GM19023 (cell line): ENCODE data around the gene SMARCB1.
A peak's percentile ranks its signal among the peaks of the same experiment; 100 is the strongest.

Experiments used
- ATAC-seq: cut with Tn5 transposase; IDR thresholded peaks from one replicate; pipeline ENCODE4 v1.9.1; 2021; ENCODE audit warnings: mild to moderate bottlenecking, moderate library complexity; ENCODE audit not compliant: unreplicated experiment

Gene SMARCB1

DNA sequence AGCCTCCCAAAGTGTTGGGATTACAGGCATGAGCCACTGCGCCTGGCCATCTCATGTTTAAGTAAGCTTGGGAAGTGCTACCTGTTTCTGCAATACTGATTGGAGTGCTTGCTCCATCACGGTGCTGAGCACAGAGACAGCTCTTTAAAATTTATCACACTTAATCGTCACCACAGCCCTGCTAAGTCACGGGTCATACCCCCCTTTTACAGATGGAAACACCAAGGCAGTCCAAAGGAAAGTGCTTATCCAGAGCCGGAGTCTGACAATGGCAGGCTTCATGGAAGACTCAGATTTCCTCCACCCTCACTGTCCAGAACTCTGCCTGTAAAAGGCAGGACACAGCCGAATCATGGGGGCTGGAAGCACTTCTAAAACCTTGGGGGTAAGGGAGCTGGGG is 26.7 kb upstream of the SMARCB1 start:
- no peak for ATAC-seq

GRCh38 chr22:23762842-23763578 is 23.8 kb upstream of the SMARCB1 start, which contains the start of gene C22orf15:
Gene C22orf15 (plus strand): TSS chr22:23762990. CDS start chr22:23763307, 317 bp downstream.
- no peak for ATAC-seq

DNA sequence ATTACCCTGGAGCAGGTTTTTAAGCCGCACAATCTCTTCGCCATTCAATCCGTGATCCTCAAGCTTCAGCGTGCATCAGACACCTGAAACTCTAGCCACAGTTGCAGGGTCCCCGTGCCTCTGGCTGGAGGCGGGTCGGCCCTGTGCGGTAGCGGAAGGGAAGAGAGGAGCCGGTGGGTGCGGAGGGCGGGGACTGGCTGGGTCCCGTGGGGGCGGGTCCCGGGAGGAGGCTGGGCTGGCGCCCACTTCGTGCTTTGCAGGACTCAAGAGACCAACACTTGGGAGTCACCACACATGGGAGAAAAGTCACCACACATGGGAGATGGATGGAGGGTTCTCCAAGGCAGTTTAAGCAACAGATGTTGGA is 23.2 kb upstream of the SMARCB1 start:
- ATAC-seq = no peak

DNA sequence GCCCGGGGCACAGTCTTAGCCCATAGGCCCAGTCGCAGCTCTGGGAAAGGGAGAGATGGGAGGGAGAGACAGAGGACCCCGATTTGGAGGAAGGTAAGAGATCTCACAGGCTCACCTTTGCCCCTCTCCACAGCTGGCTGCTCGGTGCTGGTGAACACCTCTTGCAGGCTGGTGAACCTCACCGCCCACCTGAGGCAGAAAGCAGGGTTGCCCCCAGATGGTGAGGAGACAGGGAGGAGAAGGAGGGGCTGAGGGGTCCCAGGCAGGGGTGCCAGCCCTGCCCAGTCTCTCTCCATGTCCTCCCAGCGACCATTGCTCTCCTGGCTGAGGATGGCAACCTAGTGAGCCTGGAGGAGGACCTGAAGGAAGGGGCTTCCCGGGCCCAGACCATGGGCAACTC is 22.8 kb upstream of the SMARCB1 start:
- ATAC-seq = no peak

DNA sequence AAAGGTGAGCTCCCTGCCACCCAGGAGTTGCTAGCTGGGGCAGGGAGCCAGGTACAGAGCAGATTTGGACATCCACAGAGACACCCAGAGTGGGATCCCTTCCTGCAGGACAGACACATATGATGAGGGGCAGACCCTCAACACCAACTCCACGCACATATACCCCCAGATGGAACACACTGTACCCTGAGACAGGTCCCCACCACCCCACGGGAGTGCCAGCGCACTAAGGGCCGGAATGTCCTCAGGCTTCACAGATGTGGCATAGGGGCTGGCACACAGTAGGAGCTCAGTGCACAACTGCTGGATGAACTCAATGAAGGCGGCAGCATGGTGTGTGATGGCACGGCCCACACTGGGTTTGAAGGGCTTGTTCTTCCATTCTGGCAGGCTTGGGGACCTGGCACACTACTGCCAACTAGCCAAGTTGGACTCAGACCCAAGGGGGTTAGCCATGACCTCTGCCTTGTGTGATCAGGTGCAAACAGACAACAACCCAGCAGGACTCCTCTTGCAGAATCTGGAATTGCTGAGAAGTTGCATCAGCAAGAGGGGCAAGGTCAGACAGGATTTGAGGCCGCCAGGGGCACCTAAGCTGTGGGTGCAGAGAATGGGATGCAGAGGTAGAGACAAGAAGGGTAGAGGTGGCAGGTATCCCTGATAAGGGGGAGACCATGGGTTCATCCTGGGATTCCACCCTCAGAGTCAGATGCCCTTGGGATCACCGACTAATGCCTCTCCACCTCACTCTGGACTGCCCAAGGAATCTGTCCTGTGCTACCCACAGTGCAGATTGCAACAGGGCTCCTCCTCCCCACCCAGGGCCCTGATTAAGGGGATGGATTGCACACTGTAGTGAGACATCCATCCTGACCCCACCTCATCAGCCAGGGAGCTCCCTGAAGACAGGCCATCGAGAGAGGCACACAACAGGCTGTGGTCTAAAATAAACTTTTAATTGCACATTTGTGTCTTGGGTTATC is 21.6 kb upstream of the SMARCB1 start:
- ATAC-seq = no peak

DNA sequence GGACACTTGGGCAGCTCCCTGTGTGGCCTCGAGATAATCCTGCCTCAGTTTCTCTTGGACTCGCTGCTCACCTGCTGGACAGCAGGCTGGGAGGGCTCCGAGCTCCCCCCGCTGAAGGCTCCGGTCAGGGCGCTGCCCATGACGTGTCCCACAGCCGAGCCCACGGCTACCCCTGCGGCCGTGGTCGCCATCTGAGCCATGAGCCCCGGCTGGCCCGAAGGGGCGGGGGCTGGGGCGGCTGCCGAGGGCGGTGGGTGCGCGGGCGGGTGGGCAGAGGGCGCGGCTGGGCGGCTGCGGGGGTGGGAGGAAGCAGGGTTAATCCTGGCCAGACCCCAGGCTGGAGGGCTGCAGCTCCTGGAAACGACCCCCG is 19.5 kb upstream of the SMARCB1 start:
- no peak for ATAC-seq

DNA sequence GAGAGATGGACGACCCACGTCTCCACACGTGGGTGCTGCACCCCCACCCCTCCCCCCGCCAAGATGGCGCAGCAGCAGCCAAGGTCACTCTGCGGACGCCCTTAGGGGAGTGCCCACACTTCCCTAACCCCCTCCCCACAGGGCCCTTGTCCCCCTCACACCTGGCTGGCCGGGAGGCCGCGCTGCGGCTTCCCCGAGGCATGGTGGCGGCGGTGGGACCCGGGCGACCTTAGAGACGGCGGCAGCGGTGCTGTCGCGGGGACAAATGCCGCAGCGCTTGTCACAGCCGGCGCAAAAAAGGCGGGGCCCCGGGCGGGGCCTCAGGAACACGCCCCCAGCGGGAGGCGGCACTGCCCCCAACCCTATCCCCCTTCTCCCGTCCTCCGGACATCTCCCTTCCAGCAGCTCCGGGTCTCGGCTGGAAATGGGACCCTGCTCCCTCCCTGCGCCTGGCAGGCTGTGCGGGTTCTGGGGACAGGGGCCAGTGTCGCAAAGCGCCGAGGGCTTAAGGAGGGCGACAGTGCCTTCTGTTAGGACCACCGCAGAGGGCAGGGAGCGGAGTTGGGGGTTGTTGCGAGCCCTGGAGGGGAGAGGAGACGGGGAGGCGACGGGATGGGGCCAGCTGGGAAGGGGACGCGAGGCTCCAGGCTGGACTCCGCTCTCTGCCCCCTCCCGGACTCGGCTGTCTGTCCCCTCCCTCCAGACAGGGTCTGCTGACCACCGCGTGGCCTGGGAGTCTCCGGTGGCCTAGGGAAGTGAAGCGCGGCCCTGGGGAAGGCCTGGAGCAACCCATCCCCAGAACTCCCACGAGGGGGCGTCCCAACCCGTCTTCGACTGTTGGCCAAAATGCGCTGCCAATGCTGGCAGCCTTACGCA is 18.9 kb upstream of the SMARCB1 start, which contains the start of gene CHCHD10:
Gene CHCHD10 (minus strand): TSS at position 300 of the 876 bp plus-strand sequence. CDS start 98 bp downstream, at position 202.
- ATAC-seq = peak; percentile 48

GRCh38 chr22:23769321-23769965 is 17.3 kb upstream of the SMARCB1 start:
- no peak for ATAC-seq

DNA sequence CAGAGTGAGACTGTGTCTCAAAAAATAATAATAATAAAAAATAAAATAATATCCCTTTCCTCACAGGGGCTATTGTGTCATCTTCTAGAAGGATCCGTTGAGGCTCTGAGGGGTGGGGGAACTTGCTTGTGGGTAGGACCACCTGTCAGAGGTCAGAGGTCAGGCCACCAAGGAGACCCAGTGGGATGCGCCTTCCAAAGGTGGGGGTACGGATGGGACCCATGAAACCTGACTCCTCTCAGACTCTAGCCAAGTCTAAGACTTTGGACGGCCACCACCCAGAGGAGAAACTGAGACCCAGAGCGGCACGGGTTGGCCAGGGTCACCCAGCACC is 14.5 kb upstream of the SMARCB1 start:
- ATAC-seq = no peak

DNA sequence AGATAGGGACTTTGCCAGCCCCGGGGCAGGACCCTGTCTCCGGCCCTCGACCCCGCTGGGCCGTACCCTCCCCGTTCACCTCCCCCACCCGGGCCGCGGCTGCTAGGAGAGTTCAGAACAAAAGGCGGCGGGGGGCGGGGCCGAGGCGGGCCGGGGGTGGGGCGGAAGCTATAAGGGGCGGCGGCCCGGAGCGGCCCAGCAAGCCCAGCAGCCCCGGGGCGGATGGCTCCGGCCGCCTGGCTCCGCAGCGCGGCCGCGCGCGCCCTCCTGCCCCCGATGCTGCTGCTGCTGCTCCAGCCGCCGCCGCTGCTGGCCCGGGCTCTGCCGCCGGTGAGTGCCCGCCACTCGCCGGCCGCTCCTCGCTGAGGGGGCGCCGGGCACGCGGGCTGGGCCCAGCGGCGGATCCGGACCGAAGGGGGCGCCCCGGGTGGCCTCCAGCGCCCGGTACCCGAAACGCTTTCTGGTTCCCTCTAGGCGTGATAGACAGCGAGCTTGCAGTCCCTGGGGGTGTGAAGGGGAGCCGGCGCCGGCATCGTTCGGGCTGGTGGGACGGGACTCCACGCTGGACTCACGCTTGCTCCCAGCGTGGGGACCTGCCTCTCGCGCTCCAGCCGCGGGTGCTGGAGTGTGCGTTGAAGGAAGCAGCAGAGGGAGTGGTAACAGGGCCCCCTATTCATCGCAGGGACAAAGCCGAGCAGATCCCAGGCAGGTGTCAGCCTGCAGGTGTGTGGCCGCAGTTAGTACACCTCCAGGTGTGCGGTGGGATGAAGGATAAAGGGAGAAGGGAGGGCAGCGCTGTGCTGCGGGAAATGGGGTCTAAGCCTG is 13.9 kb upstream of the SMARCB1 start, which contains the start of gene MMP11:
Gene MMP11 (plus strand): TSS at position 201 of the 825 bp plus-strand sequence. CDS start 22 bp downstream, at position 223.
- ATAC-seq = no peak

- no peak for ATAC-seq
Measured at GRCh38 chr22:23773483-23774113, 13.2 kb upstream of the SMARCB1 start.

DNA sequence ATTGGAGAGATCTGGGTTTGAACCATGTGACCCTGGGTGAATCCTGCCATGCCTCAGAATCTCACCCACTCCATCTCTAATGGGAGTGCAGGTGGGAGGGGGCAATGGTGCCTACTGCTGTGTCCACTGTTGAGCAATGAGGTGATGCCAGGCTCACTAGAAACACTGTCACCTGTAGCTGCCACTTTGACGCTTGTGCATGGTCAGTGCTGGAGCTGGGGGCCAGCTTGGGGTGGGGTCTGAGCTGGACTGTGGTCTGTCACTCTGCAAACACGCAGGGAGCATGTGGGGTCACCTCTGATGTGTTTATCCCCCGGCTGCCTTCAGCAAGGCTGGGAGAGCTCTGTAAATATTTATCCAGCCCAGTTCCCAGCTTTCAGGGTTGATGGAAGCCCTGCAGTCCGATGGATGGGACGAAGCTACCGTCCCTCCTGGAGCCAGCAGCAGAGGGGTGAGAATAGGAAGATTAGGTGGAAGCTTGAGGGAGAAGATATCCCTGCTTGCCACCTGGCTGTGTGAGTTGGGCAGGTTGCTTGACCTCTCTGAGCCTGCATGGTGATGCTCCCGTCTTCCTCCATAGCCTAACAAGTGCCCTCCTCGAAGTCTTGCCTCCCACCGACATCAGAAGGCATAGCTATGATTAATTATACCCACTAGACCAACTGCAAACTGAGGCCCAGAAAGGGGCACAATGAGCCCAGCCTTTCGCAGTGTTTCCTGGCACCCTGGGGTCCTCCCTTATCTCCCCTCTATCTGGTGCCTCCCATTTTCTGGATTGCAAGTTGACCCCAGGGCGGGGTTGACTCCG is 12.4 kb upstream of the SMARCB1 start:
- ATAC-seq = no peak

DNA sequence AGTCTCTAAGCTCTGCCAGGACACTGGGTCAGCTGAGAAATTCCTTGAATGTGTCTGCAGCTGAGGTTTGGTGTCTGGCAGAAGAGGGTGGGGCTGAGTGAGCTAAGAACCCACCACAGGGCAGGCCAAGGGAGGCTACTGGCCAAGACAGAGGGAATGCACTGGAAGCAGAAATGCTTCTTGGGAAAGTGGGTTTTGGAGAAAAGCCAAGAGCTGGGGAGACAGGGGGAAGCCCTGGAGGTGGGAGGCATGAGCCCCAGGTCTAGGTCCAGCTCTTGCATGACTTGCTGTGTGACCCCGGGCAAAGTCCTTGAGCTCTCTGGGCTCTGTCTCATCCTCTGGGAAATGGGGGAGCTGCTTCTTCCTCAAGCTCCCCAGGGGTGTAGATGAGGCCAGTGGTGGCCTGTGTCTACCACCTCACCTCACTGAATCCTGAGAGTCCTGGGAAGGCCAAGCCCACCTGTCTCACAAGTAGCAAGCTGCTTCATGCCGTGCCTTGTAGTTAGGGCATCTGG is 11.8 kb upstream of the SMARCB1 start:
- ATAC-seq = no peak

DNA sequence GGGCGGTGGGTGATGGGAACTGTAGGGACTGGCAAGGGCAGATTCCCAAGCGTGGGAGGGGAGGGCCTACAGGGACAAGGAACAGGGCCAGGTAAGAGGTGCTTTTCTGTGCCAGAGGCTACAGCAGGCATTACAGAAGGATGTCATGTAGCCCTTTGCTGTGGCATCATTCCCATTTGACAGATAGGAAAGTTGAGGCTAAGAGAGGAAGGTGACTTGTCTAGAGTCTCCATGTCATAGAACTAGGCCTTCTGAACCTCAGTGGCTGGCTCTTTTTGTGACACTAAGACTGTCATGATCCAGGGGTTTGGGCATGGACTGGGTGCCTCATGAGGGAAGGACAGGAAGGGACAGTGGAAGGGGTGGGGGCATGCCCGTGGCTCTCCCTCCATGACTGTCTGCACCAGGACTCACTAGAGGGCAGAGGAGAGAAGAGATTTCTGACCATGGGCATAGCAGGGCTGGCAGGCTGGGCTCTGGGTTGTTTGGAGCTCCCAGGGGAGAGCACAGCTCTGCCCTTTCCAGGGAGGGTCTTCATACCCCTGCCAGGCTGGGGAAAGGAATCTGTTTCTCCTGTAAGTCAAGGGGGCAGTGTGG is 10.9 kb upstream of the SMARCB1 start:
- no peak for ATAC-seq

DNA sequence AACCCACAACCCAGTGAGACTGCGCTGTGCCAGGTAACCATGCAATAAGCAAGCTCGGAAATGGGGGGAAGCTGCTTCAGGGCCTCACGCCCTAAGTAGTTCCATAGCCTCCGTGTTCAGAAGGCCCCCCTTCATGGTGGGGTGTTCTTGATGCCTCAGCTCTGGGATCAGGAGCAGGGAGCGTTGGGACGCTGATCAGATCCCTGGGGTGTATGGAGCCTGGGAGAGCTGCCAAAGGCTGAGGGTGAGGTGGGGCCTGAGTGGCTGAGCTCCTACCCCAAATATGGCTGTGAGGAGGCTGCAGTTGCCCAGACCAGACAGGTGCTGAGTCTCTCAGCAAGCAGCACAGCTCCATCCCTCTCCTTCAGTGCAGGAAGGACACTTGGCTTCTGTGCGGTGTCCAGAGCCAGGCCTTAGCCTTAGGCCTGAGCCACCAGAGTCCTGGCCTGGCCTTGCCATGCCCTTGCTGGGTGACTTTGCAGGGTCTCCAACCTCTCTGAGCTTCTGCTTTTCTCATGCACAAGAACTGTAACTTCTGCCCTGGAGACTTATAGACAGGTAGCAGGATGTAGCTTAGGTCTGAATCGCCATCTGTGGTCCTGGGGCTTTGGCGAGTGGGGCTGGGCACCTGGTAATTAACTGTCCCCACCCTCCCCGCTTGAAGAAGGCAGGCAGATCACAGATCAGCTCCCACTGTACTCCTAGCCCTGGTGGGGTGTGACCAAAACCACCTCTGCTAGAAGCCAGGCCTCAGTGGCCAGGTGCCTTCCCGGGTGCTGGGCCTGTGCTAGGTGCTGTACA is 8.8 kb upstream of the SMARCB1 start:
- no peak for ATAC-seq

GRCh38 chr22:23778577-23778900 is 8.2 kb upstream of the SMARCB1 start:
- ATAC-seq = no peak

DNA sequence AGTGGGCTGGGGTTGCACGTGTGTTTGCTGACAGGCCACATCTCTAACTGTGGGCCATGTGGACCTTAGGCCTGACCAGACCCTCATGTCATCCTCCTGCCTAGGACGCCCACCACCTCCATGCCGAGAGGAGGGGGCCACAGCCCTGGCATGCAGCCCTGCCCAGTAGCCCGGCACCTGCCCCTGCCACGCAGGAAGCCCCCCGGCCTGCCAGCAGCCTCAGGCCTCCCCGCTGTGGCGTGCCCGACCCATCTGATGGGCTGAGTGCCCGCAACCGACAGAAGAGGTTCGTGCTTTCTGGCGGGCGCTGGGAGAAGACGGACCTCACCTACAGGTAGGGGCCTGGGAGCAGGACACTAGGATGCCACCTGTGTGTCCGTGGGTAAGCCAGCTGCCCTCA is 7.7 kb upstream of the SMARCB1 start:
- ATAC-seq = no peak
